A673 (cell line): ENCODE data around the gene BSG.

ENCODE experiments used
- EZH2 ChIP-seq: fragments of 200-600 bp; sonication (generic); IDR thresholded peaks from 2 replicates; pipeline ENCODE4 v1.6.1; 2017; ENCODE audit warnings: borderline replicate concordance, low read depth, mild to moderate bottlenecking, mixed read lengths, antibody characterized with exemption, low read length; ENCODE audit not compliant: poor library complexity, severe bottlenecking
- TF ChIP-seq, protein P1 (sequence below): fragments of 300-800, 200-600 bp; sonication (generic); conservative IDR thresholded peaks from 2 replicates; pipeline ENCODE4 v1.5.1; 2017; ENCODE audit warnings: low read depth, mild to moderate bottlenecking, antibody characterized with exemption, low read length, moderate library complexity, mixed read lengths

DNA sequence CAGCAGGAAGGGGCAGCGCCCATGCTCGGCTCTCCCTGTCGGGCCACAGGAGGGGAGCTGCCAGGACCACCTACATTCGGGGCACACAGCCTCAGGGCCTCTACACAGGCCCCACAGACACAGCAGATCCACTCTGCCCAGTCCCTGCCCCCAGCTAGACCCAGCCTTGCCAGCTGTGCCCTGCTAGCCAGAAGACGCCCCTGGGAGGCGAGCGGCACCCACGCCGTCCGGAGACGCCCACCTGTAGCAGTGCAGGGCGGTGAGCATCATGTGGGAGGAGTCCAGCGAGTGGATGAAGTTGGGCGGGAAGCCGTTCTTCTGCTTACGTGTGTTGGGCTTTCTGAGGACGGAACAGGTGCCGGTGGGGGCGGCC is 45.8 kb downstream of the BSG start:
- TF ChIP-seq EZH2, result no peak
- TF ChIP-seq, protein P1, sequence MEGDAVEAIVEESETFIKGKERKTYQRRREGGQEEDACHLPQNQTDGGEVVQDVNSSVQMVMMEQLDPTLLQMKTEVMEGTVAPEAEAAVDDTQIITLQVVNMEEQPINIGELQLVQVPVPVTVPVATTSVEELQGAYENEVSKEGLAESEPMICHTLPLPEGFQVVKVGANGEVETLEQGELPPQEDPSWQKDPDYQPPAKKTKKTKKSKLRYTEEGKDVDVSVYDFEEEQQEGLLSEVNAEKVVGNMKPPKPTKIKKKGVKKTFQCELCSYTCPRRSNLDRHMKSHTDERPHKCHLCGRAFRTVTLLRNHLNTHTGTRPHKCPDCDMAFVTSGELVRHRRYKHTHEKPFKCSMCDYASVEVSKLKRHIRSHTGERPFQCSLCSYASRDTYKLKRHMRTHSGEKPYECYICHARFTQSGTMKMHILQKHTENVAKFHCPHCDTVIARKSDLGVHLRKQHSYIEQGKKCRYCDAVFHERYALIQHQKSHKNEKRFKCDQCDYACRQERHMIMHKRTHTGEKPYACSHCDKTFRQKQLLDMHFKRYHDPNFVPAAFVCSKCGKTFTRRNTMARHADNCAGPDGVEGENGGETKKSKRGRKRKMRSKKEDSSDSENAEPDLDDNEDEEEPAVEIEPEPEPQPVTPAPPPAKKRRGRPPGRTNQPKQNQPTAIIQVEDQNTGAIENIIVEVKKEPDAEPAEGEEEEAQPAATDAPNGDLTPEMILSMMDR, result no peak
